ENCODE measurements around the gene PLEKHM3. TPM values are rescaled to one million over a fixed set of nuclear protein-coding genes. Genes with fewer than 3 reads are reported as not detected.

PLEKHM3 gene
- total and polyA plus RNA-seq, 4 donors: 3.0 to 18.3 (median 5.5) TPM

DNA sequence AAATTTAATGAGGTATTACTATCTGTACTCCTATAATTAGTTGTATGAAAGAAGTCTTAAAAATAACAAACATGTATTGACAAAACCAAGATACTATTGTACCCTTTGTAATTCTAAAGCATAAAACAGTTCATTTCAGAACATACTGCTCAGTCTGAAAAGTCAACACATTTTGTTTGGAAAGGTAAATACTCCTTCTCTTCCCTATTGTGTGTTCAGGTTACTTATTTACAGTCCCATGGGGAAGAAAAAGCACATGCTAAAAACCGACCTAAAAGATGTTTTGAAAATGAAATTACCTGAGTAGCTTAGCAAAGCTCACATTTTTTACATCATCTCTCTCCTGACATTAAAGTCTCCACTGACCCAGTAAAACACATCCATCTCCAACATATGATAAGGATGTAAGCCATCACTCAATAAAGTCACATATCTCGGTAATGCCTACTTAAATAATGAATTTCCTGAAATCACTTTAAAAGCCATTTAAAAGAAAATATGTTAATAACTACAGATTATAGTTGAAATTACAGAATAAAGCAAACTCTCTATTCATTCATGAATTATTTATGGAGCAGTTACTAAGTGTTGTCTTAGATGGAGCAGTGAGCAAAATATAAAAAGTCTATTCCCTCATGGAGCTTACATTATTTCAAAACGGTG lies 180.0 kb downstream of the PLEKHM3 start:
- Histone ChIP-seq H3K4me3 (ENCODE audit: low read depth in 1 of 3, low read length in 3 of 3) (no peak overlapping the region), H3K9ac (ENCODE audit: low read depth in 1 of 2, low read length in 2 of 2) (peak overlapping the region in 1 of 2 donors; percentile 55), H3K27ac (ENCODE audit: low read depth in 1 of 2, low read length in 2 of 2) (peak overlapping the region; percentile 79 to 87), H3K27me3 (ENCODE audit: control insufficient read depth in 4 of 4, insufficient read depth in 4 of 4, low read length in 3 of 4) (no peaks in the 10 kb centered on the region), H3K4me1 (ENCODE audit: control insufficient read depth in 4 of 4, insufficient read depth in 4 of 4, low read length in 3 of 4) (peaks cover 0 to 43% (median 13%) of the 10 kb centered on the region in 4 donors), H3K36me3 (ENCODE audit: control insufficient read depth in 4 of 4, insufficient read depth in 3 of 4, low read depth in 1 of 4, low read length in 3 of 4) (no peaks in the 10 kb centered on the region), H3K9me3 (ENCODE audit: control insufficient read depth in 4 of 4, low read length in 3 of 4) (no peaks in the 10 kb centered on the region)
- DNase-seq (ENCODE audit: low spot score): no peak
- TF ChIP-seq TAF1 (conservative IDR thresholded peaks at IDR 0.05): no peak
- no peak for TF ChIP-seq EGR1 (IDR thresholded peaks at IDR 0.05; ENCODE audit: low read depth in 2 of 2)
- TF ChIP-seq, protein P1, sequence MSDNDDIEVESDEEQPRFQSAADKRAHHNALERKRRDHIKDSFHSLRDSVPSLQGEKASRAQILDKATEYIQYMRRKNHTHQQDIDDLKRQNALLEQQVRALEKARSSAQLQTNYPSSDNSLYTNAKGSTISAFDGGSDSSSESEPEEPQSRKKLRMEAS (IDR thresholded peaks at IDR 0.05): peak; percentile 45
- peak; percentile 20 for TF ChIP-seq HNF4G (IDR thresholded peaks at IDR 0.05)
- TF ChIP-seq HNF4A (conservative IDR thresholded peaks at IDR 0.05): peak in 1 of 2 donors; percentile 66
- peak; percentile 48 to 58 for TF ChIP-seq RAD21 (IDR thresholded peaks at IDR 0.05)
- TF ChIP-seq, protein P2, sequence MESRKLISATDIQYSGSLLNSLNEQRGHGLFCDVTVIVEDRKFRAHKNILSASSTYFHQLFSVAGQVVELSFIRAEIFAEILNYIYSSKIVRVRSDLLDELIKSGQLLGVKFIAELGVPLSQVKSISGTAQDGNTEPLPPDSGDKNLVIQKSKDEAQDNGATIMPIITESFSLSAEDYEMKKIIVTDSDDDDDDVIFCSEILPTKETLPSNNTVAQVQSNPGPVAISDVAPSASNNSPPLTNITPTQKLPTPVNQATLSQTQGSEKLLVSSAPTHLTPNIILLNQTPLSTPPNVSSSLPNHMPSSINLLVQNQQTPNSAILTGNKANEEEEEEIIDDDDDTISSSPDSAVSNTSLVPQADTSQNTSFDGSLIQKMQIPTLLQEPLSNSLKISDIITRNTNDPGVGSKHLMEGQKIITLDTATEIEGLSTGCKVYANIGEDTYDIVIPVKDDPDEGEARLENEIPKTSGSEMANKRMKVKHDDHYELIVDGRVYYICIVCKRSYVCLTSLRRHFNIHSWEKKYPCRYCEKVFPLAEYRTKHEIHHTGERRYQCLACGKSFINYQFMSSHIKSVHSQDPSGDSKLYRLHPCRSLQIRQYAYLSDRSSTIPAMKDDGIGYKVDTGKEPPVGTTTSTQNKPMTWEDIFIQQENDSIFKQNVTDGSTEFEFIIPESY (IDR thresholded peaks at IDR 0.05): peak; percentile 50
- TF ChIP-seq SP1 (IDR thresholded peaks at IDR 0.05): peak; percentile 59
- TF ChIP-seq NR2F2 (IDR thresholded peaks at IDR 0.05): no peak
- TF ChIP-seq, protein P3, sequence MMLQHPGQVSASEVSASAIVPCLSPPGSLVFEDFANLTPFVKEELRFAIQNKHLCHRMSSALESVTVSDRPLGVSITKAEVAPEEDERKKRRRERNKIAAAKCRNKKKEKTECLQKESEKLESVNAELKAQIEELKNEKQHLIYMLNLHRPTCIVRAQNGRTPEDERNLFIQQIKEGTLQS (IDR thresholded peaks at IDR 0.05): no peak
- peak; percentile 100 for TF ChIP-seq FOXA2 (IDR thresholded peaks at IDR 0.05)
- TF ChIP-seq FOXA1 (IDR thresholded peaks at IDR 0.05): peak; percentile 98
- no peak for TF ChIP-seq YY1 (IDR thresholded peaks at IDR 0.05)
- TF ChIP-seq RXRA (IDR thresholded peaks at IDR 0.05): peak; percentile 53 to 70
- TF ChIP-seq, protein P4, sequence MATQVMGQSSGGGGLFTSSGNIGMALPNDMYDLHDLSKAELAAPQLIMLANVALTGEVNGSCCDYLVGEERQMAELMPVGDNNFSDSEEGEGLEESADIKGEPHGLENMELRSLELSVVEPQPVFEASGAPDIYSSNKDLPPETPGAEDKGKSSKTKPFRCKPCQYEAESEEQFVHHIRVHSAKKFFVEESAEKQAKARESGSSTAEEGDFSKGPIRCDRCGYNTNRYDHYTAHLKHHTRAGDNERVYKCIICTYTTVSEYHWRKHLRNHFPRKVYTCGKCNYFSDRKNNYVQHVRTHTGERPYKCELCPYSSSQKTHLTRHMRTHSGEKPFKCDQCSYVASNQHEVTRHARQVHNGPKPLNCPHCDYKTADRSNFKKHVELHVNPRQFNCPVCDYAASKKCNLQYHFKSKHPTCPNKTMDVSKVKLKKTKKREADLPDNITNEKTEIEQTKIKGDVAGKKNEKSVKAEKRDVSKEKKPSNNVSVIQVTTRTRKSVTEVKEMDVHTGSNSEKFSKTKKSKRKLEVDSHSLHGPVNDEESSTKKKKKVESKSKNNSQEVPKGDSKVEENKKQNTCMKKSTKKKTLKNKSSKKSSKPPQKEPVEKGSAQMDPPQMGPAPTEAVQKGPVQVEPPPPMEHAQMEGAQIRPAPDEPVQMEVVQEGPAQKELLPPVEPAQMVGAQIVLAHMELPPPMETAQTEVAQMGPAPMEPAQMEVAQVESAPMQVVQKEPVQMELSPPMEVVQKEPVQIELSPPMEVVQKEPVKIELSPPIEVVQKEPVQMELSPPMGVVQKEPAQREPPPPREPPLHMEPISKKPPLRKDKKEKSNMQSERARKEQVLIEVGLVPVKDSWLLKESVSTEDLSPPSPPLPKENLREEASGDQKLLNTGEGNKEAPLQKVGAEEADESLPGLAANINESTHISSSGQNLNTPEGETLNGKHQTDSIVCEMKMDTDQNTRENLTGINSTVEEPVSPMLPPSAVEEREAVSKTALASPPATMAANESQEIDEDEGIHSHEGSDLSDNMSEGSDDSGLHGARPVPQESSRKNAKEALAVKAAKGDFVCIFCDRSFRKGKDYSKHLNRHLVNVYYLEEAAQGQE (IDR thresholded peaks at IDR 0.05): peak; percentile 33
- peak in 1 of 2 donors; percentile 31 for TF ChIP-seq JUND (IDR thresholded peaks at IDR 0.05)
- TF ChIP-seq, protein P5, sequence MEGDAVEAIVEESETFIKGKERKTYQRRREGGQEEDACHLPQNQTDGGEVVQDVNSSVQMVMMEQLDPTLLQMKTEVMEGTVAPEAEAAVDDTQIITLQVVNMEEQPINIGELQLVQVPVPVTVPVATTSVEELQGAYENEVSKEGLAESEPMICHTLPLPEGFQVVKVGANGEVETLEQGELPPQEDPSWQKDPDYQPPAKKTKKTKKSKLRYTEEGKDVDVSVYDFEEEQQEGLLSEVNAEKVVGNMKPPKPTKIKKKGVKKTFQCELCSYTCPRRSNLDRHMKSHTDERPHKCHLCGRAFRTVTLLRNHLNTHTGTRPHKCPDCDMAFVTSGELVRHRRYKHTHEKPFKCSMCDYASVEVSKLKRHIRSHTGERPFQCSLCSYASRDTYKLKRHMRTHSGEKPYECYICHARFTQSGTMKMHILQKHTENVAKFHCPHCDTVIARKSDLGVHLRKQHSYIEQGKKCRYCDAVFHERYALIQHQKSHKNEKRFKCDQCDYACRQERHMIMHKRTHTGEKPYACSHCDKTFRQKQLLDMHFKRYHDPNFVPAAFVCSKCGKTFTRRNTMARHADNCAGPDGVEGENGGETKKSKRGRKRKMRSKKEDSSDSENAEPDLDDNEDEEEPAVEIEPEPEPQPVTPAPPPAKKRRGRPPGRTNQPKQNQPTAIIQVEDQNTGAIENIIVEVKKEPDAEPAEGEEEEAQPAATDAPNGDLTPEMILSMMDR (IDR thresholded peaks at IDR 0.05; ENCODE audit: low read depth, low read length, missing input control): no peak
- TF ChIP-seq GABPA (IDR thresholded peaks at IDR 0.05 in 1 of 2, conservative IDR thresholded peaks at IDR 0.05 in 1 of 2): no peak
- 36% methylated on average over 3 of the region's 3 CpGs for WGBS

All from liver (tissue), 9 donors.